H9 (cell line): Measurements from ENCODE around the gene CPT1C. TPM values are rescaled to one million over a fixed set of nuclear protein-coding genes. Genes with fewer than 3 reads are reported as not detected.

Experiments used
- DNase-seq: peaks from one replicate; pipeline ENCODE4 v3.0.0-alpha.2; 2017
- H2AFZ ChIP-seq: one replicate; pipeline ENCODE4 v1.6.1; 2013; ENCODE audit warnings: mild to moderate bottlenecking, low read length, control low read depth, moderate library complexity
- H2AK5ac ChIP-seq: 2 replicates; pipeline ENCODE4 v1.6.1; 2013; ENCODE audit warnings: low read length, control low read depth, mixed read lengths; ENCODE audit not compliant: insufficient read length
- H2BK120ac ChIP-seq: one replicate; pipeline ENCODE4 v1.6.1; 2013; ENCODE audit warnings: low read depth, mild to moderate bottlenecking, low read length, control low read depth, inconsistent platforms; ENCODE audit not compliant: poor library complexity, severe bottlenecking
- H2BK12ac ChIP-seq: 2 replicates; pipeline ENCODE4 v1.6.1; 2013; ENCODE audit warnings: low read length, control low read depth, mixed read lengths, low read depth; ENCODE audit not compliant: insufficient read length
- H2BK15ac ChIP-seq: 2 replicates; pipeline ENCODE4 v1.6.1; 2013; ENCODE audit warnings: low read depth, low read length, control low read depth
- H2BK20ac ChIP-seq: one replicate; pipeline ENCODE4 v1.6.1; 2013; ENCODE audit warnings: low read depth, mild to moderate bottlenecking, low read length, control low read depth, inconsistent platforms; ENCODE audit not compliant: poor library complexity, severe bottlenecking
- H2BK5ac ChIP-seq: 2 replicates; pipeline ENCODE4 v1.6.1; 2013; ENCODE audit warnings: low read length, control low read depth, mixed read lengths; ENCODE audit not compliant: insufficient read length
- H3K14ac ChIP-seq: 2 replicates; pipeline ENCODE4 v1.6.1; 2013; ENCODE audit warnings: low read length, control low read depth; ENCODE audit not compliant: insufficient read depth
- H3K18ac ChIP-seq: 2 replicates; pipeline ENCODE4 v1.6.1; 2013; ENCODE audit warnings: low read depth, mild to moderate bottlenecking, mixed read lengths, low read length, control low read depth; ENCODE audit not compliant: insufficient read length
- H3K23ac ChIP-seq: 2 replicates; pipeline ENCODE4 v1.6.1; 2013; ENCODE audit warnings: low read length, control low read depth, mixed read lengths, low read depth; ENCODE audit not compliant: insufficient read length
- H3K23me2 ChIP-seq: 2 replicates; pipeline ENCODE4 v1.6.1; 2013; ENCODE audit warnings: low read depth, mild to moderate bottlenecking, mixed read lengths, low read length, control low read depth; ENCODE audit not compliant: insufficient read length, poor library complexity, severe bottlenecking
- H3K27ac ChIP-seq: 2 replicates; pipeline ENCODE4 v1.5.1; 2013; ENCODE audit warnings: low read length, control low read depth, mixed read lengths, low read depth; ENCODE audit not compliant: insufficient read length
- H3K27me3 ChIP-seq: 2 replicates; pipeline ENCODE4 v1.6.1; 2013; ENCODE audit warnings: low read length, control low read depth, inconsistent platforms; ENCODE audit not compliant: insufficient read depth
- H3K4ac ChIP-seq: 2 replicates; pipeline ENCODE4 v1.6.1; 2013; ENCODE audit warnings: low read depth, mild to moderate bottlenecking, control low read depth, inconsistent platforms, low read length, moderate library complexity
- H3K4me1 ChIP-seq: 2 replicates; pipeline ENCODE4 v1.6.1; 2013; ENCODE audit warnings: low read length, control low read depth, inconsistent platforms; ENCODE audit not compliant: insufficient read depth
- H3K4me2 ChIP-seq: 2 replicates; pipeline ENCODE4 v1.6.1; 2013; ENCODE audit warnings: low read length, control low read depth, mixed read lengths; ENCODE audit not compliant: insufficient read length, insufficient read depth
- H3K56ac ChIP-seq: 2 replicates; pipeline ENCODE4 v1.6.1; 2013; ENCODE audit warnings: low read depth, mild to moderate bottlenecking, mixed read lengths, low read length, control low read depth; ENCODE audit not compliant: insufficient read length
- H3K79me1 ChIP-seq: 2 replicates; pipeline ENCODE4 v1.6.1; 2013; ENCODE audit warnings: low read depth, mild to moderate bottlenecking, moderate library complexity, low read length, control low read depth, inconsistent platforms; ENCODE audit not compliant: insufficient read depth, poor library complexity, severe bottlenecking
- H3K79me2 ChIP-seq: 2 replicates; pipeline ENCODE4 v1.6.1; 2013; ENCODE audit warnings: low read length, control low read depth, inconsistent platforms; ENCODE audit not compliant: insufficient read depth
- H3K9ac ChIP-seq: 2 replicates; pipeline ENCODE4 v1.6.1; 2013; ENCODE audit warnings: low read length, control low read depth, mixed read lengths; ENCODE audit not compliant: insufficient read length; ENCODE audit errors: extremely low read depth
- H3K9me3 ChIP-seq: one replicate; pipeline ENCODE4 v1.6.1; 2013; ENCODE audit warnings: low read depth, low read length, inconsistent platforms; ENCODE audit not compliant: control insufficient read depth
- H3T11ph ChIP-seq: one replicate; pipeline ENCODE4 v1.6.1; 2013; ENCODE audit warnings: mild to moderate bottlenecking, low read length, control low read depth, inconsistent platforms
- H4K20me1 ChIP-seq: one replicate; pipeline ENCODE4 v1.6.1; 2013; ENCODE audit not compliant: control insufficient read depth, insufficient read length, insufficient read depth
- H4K5ac ChIP-seq: 2 replicates; pipeline ENCODE4 v1.6.1; 2013; ENCODE audit warnings: low read depth, mild to moderate bottlenecking, mixed read lengths, low read length, control low read depth; ENCODE audit not compliant: insufficient read length
- H4K8ac ChIP-seq: replicated peaks from 2 replicates; pipeline ENCODE4 v1.6.1; 2013; ENCODE audit warnings: low read length, control low read depth, mixed read lengths, low read depth; ENCODE audit not compliant: insufficient read length
- H4K91ac ChIP-seq: 2 replicates; pipeline ENCODE4 v1.6.1; 2013; ENCODE audit warnings: low read depth, mild to moderate bottlenecking, moderate library complexity, mixed read lengths, low read length, control low read depth; ENCODE audit not compliant: insufficient read length
- H3K27ac Mint-ChIP-seq, 3 experiments: 2 replicates in 2 of 3; 3 replicates in 1 of 3; pipeline ENCODE4 v1.8.0; 2020 to 2021; ENCODE audit warnings: mixed read lengths in 3 of 3, mild to moderate bottlenecking in 1 of 3, moderate library complexity in 1 of 3
- H3K27me3 Mint-ChIP-seq: 2 replicates; pipeline ENCODE4 v1.8.0; 2021; ENCODE audit warnings: low read depth, mild to moderate bottlenecking, moderate library complexity, mixed read lengths
- H3K36me3 Mint-ChIP-seq, 3 experiments: 2 replicates in 2 of 3; 3 replicates in 1 of 3; pipeline ENCODE4 v1.8.0; 2020 to 2021; ENCODE audit warnings: low read depth in 3 of 3, mixed read lengths in 3 of 3; ENCODE audit not compliant: insufficient read depth in 1 of 3
- H3K4me1 Mint-ChIP-seq, 2 experiments: 2 replicates each; pipeline ENCODE4 v1.8.0; 2020; ENCODE audit warnings: mixed read lengths in 2 of 2
- H3K4me3 Mint-ChIP-seq, 2 experiments: 2 replicates in 1 of 2; 3 replicates in 1 of 2; pipeline ENCODE4 v1.8.0; 2020 to 2021; ENCODE audit warnings: mild to moderate bottlenecking in 2 of 2, mixed read lengths in 2 of 2, moderate library complexity in 1 of 2
- H3K9me3 Mint-ChIP-seq, 2 experiments: 2 replicates in 1 of 2; 3 replicates in 1 of 2; pipeline ENCODE4 v1.8.0; 2020; ENCODE audit warnings: mild to moderate bottlenecking in 2 of 2, mixed read lengths in 2 of 2, moderate library complexity in 1 of 2
- CTCF ChIP-seq: fragments of 200-600 bp; sonication (generic); conservative IDR thresholded peaks from 3 replicates; pipeline ENCODE4 v1.8.0; 2021; ENCODE audit warnings: antibody characterized with exemption, mild to moderate bottlenecking
- WGBS: extraction: QIAGEN DNeasy Blood & Tissue Kit; methylation state at CpG from one replicate; pipeline ENCODE4 v1.1.7; 2013; ENCODE audit warnings: missing lambda C conversion rate, low lambda C conversion rate, mixed read lengths; ENCODE audit not compliant: insufficient read length; ENCODE audit errors: extremely low coverage; 5-methylcytosine and 5-hydroxymethylcytosine counted together
- total RNA-seq: library from RNA; stranded (reverse); gene quantifications from 2 replicates; pipeline ENCODE4 v1.2.1, GENCODE V29; 2021

The CPT1C gene
- total RNA-seq, 1 experiment from 2014 or later: 74.6 TPM

GRCh38 chr19:49684983-49685553, 5.8 kb upstream of the CPT1C start:
- Histone ChIP-seq H4K20me1 (no peaks in the 10 kb centered on the region), H3K79me1 (peaks cover 2% of the 10 kb centered on the region)

More at GRCh38 chr19:49684983-49685553, 5.8 kb upstream of the CPT1C start:
- H2BK120ac ChIP-seq: no peak overlapping the region
- TF ChIP-seq CTCF: no peak
- H3K9me3 Mint-ChIP-seq: no peaks in the 10 kb centered on the region; a peak in 2 of 5 replicates
- peak overlapping the region in 2 of 3 experiments; percentile 39 to 72; a peak in 2 of 7 replicates for H3K27ac Mint-ChIP-seq
- no CpG with 5 or more reads among the region's 13 CpGs for WGBS
- H2BK15ac ChIP-seq: no peak overlapping the region
- no peak overlapping the region for H3K9ac ChIP-seq
- no peak overlapping the region for H2AFZ ChIP-seq
- no peak overlapping the region for H2BK20ac ChIP-seq
- H3K14ac ChIP-seq: no peak overlapping the region
- H3K79me2 ChIP-seq: no peaks in the 10 kb centered on the region; the same call in 1 of the 2 replicates
- H4K5ac ChIP-seq: no peak overlapping the region
- no peak overlapping the region for H3K23ac ChIP-seq
- H3K56ac ChIP-seq: no peak overlapping the region
- no peak overlapping the region for H2BK12ac ChIP-seq
- no peaks in the 10 kb centered on the region for H3K27me3 ChIP-seq
- no peak overlapping the region for H3T11ph ChIP-seq
- peaks cover 43 to 72% (median 63%) of the 10 kb centered on the region in 3 experiments for H3K36me3 Mint-ChIP-seq
- H3K4ac ChIP-seq: no peak overlapping the region
- H3K4me1 ChIP-seq: peaks cover 10% of the 10 kb centered on the region; the same call in 1 of the 2 replicates
- peaks cover 3% of the 10 kb centered on the region for H3K23me2 ChIP-seq
- no peak overlapping the region for H3K4me2 ChIP-seq
- no peak for DNase-seq
- no peak overlapping the region for H3K27ac ChIP-seq
- no peak overlapping the region for H4K91ac ChIP-seq
- no peaks in the 10 kb centered on the region; the same call in 1 of the 2 replicates for H3K27me3 Mint-ChIP-seq
- H2BK5ac ChIP-seq: no peak overlapping the region
- H4K8ac ChIP-seq: no peak overlapping the region
- H3K18ac ChIP-seq: no peak overlapping the region
- peak overlapping the region in 1 of 2 experiments; percentile 51; a peak in 3 of 5 replicates for H3K4me3 Mint-ChIP-seq
- H2AK5ac ChIP-seq: no peak overlapping the region
- peaks cover 30 to 55% of the 10 kb centered on the region in 2 experiments for H3K4me1 Mint-ChIP-seq
- H3K9me3 ChIP-seq: no peaks in the 10 kb centered on the region
